Stimulated activated CD8-positive, alpha-beta memory T cell treated with anti-CD3 and anti-CD28 coated beads, Interleukin-15, amount 100 ng/mL, for 1 hour (primary cell): ENCODE data around the gene AIF1.

Experiments used
- DNase-seq: peaks from one replicate; pipeline ENCODE4 v3.0.0-alpha.2; 2020; ENCODE audit warnings: low read depth

The AIF1 gene

DNA sequence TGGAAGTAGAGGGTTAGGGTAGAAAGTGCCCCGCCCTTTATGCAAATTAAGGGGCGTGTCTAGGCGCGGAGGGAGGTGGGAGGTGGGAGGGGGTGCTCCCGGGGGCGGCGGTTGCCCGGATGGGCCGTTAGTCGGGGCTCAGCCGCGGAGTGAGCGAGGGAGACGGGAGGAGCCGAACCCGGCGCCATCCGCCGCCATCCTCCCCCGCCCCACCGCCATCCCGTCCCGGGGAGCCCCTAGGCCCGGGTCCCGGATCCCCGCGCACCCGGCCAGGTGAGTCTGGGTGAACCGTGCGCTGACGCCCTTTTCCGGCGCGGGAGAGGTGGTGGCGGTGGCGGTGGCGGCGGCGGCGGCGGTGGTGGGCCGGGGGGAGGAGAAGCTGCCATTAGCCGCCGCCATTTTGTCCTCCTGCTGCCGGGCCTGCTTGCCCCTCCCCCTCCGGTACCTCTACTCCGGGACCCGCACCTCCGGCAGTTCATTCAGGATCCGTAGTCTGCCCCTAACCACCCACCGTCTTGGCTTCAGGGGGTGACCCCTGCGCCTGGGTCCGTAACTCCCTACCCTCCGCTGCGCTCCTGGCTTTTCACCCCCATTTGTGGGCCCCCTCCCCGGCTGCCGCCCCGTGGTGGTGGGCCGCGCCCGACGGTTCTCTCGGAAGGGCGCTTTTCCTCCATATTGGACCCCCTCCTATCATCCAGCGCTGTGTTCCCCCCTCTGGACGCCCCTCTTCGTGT, 5.7 kb downstream of the AIF1 start, which contains the start of gene PRRC2A:
Gene PRRC2A (plus strand): TSS at position 130 of the 734 bp plus-strand sequence. CDS start 2,075 bp downstream, outside the sequence.
- peak; percentile 51 for DNase-seq

DNA sequence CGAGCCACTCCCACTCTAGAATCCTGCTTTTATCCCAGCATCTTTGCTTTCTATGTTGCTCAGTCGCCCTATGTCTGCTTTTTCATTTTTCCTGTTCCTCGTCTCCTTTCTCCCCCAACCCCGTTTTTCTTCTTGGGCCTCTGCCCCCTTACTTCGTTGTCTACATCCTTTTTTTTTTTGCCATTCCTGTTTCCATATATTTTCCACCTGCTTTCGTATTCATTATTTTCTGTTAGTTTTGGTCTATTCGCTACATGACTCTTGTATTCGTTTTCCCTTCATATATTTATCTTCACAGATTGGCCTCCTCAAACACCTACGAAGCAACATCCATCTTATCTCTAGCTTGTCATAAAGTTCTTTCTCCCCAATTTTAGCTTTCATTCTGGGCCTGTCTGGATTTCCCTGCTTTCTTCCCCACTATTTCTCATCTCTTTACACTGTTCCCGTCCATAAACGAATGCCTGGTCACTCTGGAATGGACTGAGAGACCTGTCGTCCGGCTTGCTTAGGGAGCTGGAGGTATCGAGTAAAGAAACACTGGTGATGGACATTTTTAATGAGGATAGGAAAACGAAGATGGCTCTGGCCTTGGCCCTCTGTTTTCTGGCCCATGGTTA, 6.4 kb downstream of the AIF1 start:
- DNase-seq = no peak

DNA sequence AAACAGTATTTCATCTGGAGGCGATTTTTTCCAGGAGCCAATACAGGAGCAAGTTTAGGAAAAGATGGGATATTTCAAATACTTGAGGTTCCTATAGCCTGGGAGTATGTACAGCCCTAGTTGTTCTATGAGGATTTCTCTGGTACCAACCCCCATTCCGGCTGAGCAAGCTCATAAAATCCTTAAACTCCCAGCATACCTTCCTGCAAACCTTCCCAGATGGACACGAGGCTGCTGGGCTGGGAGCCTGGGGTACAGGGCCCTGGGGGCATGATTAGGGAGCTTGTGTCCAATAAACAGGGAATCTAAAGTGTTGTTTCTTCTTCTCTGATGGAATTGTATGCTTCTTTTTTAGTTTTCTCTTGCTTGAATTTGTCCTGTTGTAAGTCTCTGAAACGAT, 7.0 kb downstream of the AIF1 start:
- DNase-seq = no peak

DNA sequence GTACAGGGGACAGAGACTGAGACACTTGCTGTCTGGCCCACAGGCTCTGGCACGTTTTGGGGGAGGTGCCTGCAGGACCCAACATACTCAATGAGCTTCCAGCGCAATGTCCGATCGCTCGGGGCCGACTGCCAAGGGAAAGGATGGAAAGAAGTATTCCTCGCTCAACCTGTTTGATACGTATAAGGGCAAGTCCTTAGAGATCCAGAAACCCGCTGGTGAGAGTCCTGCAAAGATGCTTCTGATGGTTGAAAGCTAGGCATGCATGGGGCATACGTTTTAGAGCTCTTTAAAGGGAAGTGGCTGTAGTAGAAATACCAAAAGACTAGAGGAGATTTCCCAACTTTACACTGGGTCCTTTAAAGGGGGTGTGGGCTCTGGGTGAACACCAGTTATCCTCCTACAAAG, 7.7 kb downstream of the AIF1 start:
- no peak for DNase-seq

DNA sequence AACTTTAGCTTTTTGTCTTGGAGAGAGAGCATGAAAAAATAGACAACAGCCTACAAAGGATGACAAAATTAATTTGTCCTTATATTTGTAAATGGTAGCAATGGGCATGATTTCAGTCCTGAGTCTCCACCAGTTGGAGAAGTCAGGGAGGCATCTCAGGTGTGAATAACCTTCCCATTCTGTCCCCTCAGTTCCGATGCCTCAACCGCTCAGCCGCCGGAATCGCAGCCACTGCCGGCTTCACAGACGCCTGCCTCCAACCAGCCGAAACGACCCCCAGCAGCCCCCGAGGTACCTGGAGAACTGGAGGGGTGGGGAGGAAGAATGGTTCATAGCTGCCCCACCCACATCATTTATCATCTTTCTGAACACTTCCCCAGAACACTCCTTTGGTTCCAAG, 9.0 kb downstream of the AIF1 start:
- no peak for DNase-seq

DNA sequence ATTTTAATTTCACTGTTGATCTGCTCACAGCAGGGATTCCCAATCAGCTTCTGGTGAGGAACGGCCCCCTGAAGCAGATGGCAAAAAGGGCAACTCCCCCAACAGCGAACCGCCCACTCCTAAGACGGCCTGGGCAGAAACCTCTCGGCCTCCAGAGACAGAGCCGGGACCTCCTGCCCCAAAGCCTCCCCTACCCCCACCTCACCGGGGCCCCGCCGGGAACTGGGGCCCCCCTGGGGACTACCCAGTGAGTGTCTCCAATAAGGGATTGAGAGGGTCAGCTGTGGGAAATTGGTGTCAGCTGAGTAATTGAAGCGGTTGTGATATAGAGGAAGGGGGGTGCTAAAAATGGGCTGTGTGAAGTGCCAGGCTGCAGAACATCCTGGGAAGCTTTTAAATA, 11.9 kb downstream of the AIF1 start:
- DNase-seq = no peak

DNA sequence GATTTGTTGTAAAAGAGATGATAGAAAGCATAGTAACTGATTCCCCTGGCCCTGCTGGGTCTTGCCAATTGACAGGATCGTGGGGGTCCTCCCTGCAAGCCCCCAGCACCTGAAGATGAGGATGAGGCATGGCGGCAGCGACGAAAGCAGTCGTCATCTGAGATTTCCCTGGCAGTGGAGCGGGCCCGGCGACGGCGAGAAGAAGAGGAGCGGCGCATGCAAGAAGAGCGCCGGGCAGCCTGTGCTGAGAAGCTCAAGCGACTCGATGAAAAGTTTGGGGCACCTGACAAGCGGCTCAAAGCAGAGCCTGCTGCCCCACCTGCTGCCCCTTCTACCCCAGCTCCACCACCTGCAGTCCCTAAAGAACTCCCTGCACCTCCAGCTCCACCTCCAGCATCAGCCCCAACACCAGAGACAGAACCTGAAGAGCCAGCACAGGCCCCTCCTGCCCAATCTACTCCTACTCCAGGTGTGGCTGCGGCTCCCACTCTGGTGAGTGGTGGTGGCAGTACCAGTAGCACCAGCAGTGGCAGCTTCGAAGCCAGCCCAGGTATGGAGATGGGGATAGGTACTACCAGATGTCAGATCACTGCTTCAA, 12.8 kb downstream of the AIF1 start:
- DNase-seq = no peak

DNA sequence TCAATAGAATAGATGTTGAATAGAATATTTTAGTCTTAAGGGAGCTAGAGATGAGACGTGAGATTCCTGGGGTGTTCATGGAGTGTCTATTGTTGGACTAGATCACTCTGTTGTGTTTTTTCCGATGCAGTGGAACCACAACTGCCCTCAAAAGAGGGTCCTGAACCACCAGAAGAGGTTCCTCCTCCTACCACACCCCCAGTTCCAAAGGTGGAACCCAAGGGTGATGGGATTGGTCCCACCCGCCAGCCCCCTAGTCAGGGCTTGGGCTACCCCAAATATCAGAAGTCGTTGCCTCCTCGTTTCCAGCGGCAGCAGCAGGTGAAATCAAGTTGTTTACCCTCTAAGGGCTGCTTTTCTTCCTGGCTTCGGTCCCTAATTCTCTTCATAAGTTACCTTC, 14.0 kb downstream of the AIF1 start:
- DNase-seq = no peak

DNA sequence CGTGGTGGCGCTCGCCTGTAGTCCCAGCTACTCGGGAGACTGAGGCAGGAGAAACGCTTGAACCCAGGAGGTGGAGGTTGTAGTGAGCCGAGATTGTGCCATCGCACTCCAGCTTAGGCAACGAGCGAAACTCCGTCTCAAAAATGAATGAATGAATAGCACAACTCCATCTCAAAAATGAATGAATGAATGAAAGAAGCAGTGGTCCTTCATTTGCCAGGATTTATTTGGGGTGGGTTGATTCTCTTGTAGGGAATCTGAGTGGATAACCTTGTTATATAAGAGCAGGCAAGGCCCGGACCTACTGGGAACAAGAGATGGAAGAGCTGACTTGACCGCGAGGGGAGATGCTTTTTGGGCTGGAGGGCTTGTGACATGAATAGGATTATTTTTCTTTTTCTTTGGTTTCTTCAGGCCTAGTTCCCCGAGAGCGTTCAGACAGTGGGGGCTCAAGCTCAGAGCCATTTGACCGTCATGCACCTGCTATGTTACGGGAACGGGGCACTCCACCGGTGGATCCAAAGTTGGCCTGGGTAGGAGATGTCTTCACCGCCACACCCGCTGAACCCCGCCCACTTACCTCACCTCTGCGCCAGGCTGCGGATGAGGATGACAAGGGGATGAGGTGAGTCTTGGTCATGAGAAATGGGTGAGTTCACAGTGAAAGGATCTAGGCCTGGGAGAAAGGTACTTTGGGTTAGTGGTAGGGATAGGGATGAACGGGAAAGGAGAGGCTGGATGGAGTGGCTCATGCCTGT, 15.3 kb downstream of the AIF1 start:
- no peak for DNase-seq

DNA sequence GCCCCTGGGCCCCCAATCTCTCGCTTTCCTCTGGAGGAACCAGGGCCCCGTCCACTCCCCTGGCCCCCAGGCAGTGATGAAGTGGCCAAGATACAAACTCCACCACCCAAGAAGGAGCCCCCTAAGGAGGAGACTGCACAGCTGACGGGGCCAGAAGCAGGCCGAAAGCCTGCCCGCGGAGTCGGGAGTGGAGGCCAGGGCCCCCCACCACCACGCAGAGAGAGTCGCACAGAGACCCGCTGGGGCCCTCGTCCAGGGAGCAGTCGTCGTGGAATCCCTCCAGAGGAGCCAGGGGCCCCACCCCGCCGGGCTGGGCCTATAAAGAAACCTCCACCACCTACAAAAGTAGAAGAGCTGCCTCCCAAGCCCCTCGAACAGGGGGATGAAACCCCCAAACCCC, 16.2 kb downstream of the AIF1 start:
- no peak for DNase-seq

DNA sequence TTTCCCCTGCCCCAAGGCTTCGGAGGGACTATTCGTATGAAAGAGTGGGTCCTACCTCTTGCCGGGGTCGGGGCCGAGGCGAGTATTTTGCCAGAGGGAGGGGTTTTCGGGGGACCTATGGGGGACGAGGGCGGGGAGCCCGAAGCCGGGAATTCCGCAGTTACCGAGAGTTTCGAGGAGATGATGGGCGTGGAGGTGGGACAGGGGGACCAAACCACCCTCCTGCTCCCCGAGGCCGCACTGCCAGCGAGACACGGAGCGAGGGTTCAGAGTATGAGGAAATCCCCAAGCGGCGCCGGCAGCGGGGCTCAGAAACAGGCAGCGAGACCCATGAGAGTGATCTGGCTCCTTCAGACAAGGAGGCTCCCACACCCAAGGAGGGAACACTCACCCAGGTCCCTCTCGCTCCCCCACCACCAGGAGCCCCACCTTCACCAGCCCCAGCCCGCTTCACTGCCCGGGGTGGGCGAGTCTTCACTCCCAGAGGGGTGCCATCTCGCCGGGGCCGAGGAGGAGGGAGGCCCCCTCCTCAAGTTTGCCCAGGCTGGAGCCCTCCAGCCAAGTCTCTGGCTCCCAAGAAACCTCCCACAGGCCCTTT, 16.7 kb downstream of the AIF1 start:
- no peak for DNase-seq

DNA sequence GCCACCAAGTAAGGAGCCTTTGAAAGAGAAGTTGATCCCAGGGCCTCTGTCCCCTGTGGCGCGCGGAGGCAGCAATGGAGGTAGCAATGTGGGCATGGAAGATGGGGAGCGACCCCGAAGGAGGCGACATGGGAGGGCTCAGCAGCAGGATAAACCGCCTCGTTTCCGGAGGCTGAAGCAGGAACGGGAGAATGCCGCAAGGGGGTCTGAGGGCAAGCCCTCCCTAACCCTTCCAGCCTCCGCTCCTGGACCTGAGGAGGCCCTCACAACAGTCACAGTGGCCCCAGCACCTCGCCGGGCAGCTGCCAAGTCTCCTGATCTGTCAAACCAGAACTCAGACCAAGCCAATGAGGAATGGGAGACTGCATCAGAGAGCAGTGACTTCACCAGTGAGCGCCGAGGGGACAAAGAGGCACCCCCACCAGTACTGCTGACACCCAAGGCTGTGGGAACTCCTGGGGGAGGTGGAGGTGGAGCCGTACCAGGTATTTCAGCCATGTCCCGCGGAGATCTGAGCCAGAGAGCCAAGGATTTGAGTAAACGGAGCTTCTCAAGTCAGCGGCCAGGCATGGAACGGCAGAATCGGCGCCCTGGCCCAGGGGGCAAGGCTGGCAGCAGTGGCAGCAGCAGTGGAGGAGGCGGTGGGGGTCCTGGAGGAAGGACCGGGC, 17.4 kb downstream of the AIF1 start:
- no peak for DNase-seq

DNA sequence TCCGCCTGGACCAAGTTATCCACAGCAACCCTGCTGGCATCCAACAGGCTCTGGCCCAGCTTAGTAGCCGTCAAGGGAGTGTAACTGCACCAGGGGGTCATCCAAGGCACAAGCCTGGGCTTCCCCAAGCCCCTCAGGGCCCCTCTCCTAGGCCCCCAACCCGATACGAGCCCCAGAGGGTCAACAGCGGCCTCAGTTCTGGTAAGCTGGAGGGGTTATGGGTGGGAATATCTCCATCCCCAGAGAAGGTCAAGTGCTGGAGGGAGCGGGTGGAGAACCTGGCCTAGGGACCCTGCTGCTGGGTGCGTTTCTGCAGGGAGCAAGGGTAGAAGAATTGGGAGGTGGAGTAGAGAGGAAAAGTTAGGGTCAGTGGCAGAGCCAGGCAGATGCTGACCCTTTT, 18.4 kb downstream of the AIF1 start:
- DNase-seq = no peak

DNA sequence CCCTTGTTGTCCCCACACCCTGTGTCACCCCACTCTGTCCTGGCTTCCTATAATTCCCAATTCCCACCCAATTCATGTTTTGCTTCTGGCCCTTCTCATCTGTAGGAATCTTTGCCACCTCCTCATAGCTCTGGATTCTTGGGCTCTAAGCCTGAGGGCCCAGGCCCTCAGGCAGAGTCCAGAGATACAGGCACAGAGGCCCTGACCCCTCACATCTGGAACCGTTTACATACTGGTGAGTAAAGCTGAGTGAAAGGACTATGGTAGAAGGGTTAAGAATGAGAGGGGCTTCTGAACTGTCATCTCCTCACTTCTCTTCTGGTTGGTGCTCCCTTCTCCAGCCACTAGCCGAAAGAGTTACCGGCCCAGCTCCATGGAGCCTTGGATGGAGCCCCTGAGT, 19.1 kb downstream of the AIF1 start:
- no peak for DNase-seq

DNA sequence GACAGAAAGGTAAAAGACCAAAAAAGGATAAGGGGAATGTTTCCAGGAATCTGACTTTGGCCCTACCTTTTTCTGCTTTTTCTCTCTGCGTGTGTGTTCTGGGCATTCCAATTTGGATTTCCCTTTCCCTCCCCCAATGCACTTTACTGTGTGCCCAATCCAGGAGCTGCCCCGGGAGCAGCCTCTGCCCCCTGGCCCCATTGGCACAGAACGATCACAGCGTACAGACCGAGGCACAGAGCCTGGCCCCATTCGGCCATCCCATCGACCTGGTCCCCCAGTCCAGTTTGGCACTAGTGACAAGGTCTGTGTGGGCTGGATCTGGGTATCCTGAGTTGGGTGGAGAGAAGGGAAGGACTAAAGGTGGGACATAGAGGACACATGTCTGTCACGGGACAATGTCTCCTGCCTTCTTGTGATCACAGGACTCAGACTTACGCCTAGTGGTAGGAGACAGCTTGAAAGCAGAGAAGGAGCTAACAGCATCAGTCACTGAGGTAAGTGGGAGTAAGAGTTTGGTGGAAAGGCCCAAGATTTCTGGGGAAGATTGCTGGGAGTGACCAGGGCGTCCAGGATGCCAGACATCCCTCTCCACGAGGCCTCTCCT, 20.0 kb downstream of the AIF1 start:
- DNase-seq = no peak

DNA sequence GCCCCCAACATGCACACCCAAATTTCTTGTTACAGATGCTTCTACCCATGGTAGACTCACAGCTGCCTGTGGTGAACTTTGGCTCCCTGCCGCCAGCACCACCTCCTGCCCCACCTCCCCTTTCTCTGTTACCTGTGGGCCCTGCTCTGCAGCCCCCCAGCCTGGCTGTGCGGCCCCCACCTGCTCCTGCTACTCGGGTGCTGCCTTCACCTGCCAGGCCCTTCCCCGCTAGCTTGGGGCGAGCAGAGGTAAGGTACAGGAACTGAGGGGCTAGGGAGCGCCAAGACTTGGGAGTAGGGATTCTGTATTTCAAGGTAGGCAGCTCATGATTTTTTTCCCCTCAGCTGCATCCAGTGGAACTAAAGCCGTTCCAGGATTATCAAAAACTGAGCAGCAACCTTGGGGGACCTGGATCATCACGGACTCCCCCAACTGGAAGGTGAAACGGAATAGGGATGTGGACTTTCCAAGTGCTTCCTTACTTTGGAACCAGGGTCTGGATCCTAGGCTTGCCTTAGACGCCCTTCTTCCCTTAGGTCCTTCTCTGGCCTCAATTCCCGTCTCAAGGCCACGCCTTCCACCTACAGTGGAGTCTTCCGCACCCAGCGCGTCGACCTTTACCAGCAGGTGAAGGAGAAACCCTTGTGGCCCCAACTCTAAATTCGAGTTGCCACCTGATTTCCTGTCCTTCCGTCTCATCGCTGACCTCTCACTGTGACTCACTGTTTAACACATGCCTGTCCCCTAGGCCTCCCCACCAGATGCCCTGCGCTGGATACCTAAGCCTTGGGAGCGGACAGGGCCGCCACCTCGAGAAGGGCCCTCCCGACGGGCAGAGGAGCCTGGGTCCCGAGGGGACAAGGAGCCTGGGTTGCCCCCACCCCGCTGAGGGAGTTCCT, 21.9 kb downstream of the AIF1 start:
- no peak for DNase-seq

DNA sequence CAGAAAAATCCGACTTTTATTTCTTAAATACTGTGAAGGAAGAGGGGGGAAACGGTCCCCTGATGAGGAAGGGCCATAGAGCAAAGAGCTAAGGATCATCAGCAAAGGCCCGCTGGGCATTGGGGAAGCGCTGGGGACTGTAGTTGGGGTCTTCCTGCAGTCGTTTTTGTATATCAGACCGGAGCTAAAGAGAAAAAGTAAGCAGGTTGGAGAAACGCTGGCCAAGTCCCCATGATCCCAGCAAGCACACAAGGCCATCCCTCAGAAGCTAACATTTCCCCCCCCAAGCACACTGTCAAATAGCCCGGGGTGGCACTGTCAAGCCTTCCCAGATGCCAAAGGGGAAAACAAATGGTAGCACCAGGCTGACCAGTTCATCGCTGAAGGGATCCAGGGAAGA, 24.0 kb downstream of the AIF1 start:
- no peak for DNase-seq

DNA sequence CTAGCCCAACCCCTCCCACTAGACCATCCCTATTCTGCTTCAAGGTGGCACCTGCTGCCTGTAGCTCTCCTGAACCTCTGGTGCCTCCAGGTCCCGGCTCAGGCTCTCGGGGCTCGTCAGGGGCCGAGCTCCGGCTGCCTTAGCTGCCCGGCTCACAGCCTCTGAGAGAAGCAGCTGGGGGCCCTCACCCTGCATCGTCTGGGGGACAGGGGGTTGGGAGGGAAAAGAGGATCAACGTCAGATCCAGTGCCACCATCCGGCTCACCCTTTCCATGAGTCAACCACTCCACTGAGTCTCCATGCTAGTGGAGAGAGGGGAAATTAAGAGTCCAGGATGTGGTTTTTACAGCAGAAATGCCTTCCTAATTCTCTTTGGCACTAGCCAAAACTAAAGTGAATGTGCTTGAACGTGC, 24.4 kb downstream of the AIF1 start:
- no peak for DNase-seq

DNA sequence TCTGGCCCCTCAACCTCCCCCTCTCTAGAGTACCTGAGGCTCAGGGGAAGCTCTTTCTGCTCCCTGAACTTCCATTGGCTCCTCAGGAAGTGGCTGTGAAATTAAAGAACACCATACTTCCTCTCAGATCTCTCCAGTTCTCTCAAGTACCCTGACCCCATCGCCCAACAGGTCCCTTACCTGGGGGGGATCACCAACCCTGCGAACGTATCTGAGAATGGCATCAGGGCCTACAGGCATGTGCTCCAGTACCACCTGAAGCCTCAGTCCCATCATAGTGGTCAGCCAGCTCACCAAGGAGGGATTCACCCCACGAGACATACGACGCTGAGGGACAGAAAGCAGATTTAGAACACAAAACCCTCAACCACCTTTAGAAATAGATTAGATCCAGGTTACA, 25.6 kb downstream of the AIF1 start:
- no peak for DNase-seq

DNA sequence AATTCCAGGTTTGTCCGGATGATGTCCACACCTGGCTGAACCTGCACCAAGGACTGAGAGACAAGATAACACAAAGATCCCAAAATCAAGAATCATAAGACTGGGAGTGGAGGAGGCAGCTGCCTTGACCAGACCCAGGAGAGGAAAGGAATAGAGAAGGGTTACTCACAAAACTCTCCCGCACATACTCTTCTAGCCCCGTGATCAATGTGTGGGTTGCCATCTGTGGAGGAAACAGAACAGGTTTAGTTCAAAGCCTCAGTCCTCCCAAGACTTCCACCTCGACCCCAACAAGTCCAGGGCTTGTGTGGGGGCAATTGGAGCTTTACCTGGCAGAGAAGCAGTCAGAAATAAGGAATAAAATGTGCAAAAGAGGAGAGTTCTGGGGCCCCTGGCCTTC, 26.3 kb downstream of the AIF1 start:
- DNase-seq = no peak
